Bladder microvascular endothelial cell (primary cell): ENCODE data around the gene VLDLR. TPM values are rescaled to one million over a fixed set of nuclear protein-coding genes. Genes with fewer than 3 reads are reported as not detected.

Source experiments
- total RNA-seq: library from RNA; depleted of rRNA; stranded (reverse); fragments of >200 nt; gene quantifications from 2 replicates; pipeline ENCODE4 v1.2.3, GENCODE V29; 2014

Gene VLDLR
- total RNA-seq: 7.4 and 26.9 TPM in 2 replicates

DNA sequence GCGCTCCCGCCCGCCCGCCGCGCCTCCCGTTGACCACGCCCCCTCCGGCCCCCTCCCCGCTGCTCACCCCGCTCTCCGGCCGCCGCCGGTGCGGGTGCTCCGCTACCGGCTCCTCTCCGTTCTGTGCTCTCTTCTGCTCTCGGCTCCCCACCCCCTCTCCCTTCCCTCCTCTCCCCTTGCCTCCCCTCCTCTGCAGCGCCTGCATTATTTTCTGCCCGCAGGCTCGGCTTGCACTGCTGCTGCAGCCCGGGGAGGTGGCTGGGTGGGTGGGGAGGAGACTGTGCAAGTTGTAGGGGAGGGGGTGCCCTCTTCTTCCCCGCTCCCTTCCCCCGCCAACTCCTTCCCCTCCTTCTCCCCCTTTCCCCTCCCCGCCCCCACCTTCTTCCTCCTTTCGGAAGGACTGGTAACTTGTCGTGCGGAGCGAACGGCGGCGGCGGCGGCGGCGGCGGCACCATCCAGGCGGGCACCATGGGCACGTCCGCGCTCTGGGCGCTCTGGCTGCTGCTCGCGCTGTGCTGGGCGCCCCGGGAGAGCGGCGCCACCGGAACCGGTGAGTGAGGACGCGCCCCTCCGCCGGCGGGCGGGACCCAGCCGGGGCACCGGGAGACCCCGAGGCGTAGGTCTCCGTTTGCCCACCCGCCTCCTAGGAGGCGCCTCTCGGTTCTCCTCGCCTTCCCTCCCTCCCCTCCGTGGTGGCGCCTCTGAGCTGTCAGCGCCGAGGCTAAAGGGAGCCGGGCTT is at the start of gene VLDLR:
VLDLR (plus strand) TSS at position 66 of the 739 bp plus-strand sequence; CDS start at position 469, 403 bp downstream.

Other genes starting within 250 kb of the VLDLR start
- gene KCNV2, start 95.7 kb downstream of the VLDLR start, total RNA-seq: not detected in 2 replicates
- gene PUM3, start 222.3 kb downstream of the VLDLR start, total RNA-seq: 23.0 and 51.5 TPM in 2 replicates